NCI-H1694 (cell line): ENCODE measurements around the gene IP6K3.

Experiments
- DNase-seq: peaks from one replicate; lab custom pipeline; 2025; lab: John Stamatoyannopoulos, UW

Gene IP6K3

GRCh38 chr6:33723371-33724085, 23.2 kb downstream of the IP6K3 start:
- no peak for DNase-seq

- DNase-seq: no peak
Measured at GRCh38 chr6:33722103-33722623, 24.5 kb downstream of the IP6K3 start.

- no peak for DNase-seq
Measured at GRCh38 chr6:33721508-33721907, 25.2 kb downstream of the IP6K3 start.

- DNase-seq: no peak
Measured at GRCh38 chr6:33720998-33721397, 25.7 kb downstream of the IP6K3 start.

GRCh38 chr6:33719326-33719987, 27.2 kb downstream of the IP6K3 start:
- DNase-seq: no peak

GRCh38 chr6:33718713-33719112, 28.0 kb downstream of the IP6K3 start:
- no peak for DNase-seq

- no peak for DNase-seq
Measured at GRCh38 chr6:33717934-33718455, 28.7 kb downstream of the IP6K3 start.

- DNase-seq: no peak
Measured at GRCh38 chr6:33716890-33717632, 29.6 kb downstream of the IP6K3 start.

GRCh38 chr6:33716379-33716778, 30.3 kb downstream of the IP6K3 start:
- no peak for DNase-seq

- DNase-seq: no peak
Measured at GRCh38 chr6:33714385-33715040, 32.2 kb downstream of the IP6K3 start.

GRCh38 chr6:33713786-33714185, 32.9 kb downstream of the IP6K3 start:
- DNase-seq: no peak

GRCh38 chr6:33712914-33713313, 33.8 kb downstream of the IP6K3 start:
- DNase-seq: no peak

GRCh38 chr6:33711140-33712129, 35.3 kb downstream of the IP6K3 start, which contains the start of gene UQCC2:
Gene UQCC2 (minus strand): TSS chr6:33711700. CDS start chr6:33711686, 14 bp downstream.
- DNase-seq: peak; percentile 92

- DNase-seq: no peak
Measured at GRCh38 chr6:33710296-33711121, 36.2 kb downstream of the IP6K3 start.

- no peak for DNase-seq
Measured at GRCh38 chr6:33709605-33710295, 37.0 kb downstream of the IP6K3 start.

- DNase-seq: no peak
Measured at GRCh38 chr6:33708516-33709204, 38.0 kb downstream of the IP6K3 start.

- DNase-seq: no peak
Measured at GRCh38 chr6:33707771-33708170, 38.9 kb downstream of the IP6K3 start.

GRCh38 chr6:33705955-33706725, 40.6 kb downstream of the IP6K3 start:
- no peak for DNase-seq
